Measurements from ENCODE around the gene CALHM3.

The CALHM3 gene

DNA sequence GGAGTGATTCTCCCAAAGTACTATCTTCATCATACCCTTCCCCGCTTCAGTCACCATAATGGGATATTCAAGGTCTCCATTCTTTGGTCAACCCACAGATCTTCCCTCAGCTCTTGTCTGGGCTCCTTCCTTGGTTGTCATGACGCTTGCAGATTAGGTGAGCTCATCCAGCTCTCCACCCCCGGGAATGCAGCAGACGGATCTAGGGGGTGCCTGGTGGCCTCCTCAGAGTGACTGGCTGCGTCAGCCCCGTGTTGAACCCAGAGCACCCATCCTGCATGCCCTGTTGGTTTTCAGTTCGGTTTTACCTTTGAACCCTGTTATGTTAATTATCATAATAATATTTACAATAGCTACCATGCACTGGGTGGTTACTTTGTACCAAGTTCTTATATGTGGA is 20.8 kb upstream of the CALHM3 start:
- DNase-seq (ENCODE audit: low read depth in 1 of 2, low spot score in 1 of 2): no peak
- TF ChIP-seq GABPA (IDR thresholded peaks at IDR 0.05; ENCODE audit: low read depth): no peak
- no peak for TF ChIP-seq SPI1 (IDR thresholded peaks at IDR 0.05; ENCODE audit: borderline replicate concordance, low read depth)
- no peak for TF ChIP-seq POLR2AphosphoS5 (IDR thresholded peaks at IDR 0.05; ENCODE audit: low read depth)
- no peak overlapping the region for H3K4me3 ChIP-seq (replicated peaks; ENCODE audit: insufficient read depth, low read length)
- no peak overlapping the region for H3K27ac ChIP-seq (replicated peaks)
- H3K27me3 ChIP-seq (ENCODE audit: insufficient read depth, poor library complexity, severe bottlenecking): peaks cover 21% of the 10 kb centered on the region

DNA sequence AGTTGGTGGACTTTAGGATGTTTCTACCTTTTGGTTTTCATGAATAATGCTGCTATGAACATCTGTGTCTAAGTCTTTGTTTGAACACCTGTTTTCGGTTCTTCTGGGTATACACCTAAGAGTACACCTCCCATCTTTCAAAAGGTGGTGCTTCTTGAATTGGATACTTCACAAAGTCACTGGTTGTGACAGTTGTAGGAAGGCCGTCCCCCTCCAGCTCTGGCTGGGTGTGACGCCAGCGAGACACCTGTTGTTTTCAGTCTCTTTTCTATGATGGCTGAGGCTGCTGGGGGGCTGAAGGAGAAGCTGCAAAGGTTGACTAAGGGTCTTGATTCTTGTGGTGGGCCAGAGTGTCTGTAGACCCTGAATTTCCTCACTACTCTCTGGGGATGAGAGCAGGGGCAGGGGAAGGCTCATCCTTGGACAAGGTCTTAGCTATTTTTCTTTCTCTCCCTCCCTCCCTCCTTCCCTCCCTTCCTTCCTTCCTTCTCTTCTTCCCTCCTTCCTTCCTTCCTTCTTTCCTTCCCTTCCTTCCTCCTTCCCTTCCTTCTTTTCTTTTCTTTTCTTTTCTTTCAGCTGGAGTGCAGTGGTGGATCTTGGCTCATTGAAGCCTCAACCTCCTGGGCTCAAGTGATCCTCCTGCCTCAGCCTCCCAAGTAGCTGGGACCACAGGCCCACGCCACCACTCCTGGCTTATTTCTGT is 20.0 kb upstream of the CALHM3 start:
- Histone ChIP-seq H3K4me3 (replicated peaks; ENCODE audit: insufficient read depth, low read length) (no peak overlapping the region), H3K27ac (replicated peaks) (no peak overlapping the region), H3K27me3 (ENCODE audit: insufficient read depth, poor library complexity, severe bottlenecking) (peaks cover 29% of the 10 kb centered on the region)
- TF ChIP-seq SPI1 (IDR thresholded peaks at IDR 0.05; ENCODE audit: borderline replicate concordance, low read depth): no peak
- TF ChIP-seq, protein P1, sequence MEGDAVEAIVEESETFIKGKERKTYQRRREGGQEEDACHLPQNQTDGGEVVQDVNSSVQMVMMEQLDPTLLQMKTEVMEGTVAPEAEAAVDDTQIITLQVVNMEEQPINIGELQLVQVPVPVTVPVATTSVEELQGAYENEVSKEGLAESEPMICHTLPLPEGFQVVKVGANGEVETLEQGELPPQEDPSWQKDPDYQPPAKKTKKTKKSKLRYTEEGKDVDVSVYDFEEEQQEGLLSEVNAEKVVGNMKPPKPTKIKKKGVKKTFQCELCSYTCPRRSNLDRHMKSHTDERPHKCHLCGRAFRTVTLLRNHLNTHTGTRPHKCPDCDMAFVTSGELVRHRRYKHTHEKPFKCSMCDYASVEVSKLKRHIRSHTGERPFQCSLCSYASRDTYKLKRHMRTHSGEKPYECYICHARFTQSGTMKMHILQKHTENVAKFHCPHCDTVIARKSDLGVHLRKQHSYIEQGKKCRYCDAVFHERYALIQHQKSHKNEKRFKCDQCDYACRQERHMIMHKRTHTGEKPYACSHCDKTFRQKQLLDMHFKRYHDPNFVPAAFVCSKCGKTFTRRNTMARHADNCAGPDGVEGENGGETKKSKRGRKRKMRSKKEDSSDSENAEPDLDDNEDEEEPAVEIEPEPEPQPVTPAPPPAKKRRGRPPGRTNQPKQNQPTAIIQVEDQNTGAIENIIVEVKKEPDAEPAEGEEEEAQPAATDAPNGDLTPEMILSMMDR (IDR thresholded peaks at IDR 0.05; ENCODE audit: insufficient read depth, low read length): no peak
- no peak for DNase-seq (ENCODE audit: low read depth in 1 of 2, low spot score in 1 of 2)

DNA sequence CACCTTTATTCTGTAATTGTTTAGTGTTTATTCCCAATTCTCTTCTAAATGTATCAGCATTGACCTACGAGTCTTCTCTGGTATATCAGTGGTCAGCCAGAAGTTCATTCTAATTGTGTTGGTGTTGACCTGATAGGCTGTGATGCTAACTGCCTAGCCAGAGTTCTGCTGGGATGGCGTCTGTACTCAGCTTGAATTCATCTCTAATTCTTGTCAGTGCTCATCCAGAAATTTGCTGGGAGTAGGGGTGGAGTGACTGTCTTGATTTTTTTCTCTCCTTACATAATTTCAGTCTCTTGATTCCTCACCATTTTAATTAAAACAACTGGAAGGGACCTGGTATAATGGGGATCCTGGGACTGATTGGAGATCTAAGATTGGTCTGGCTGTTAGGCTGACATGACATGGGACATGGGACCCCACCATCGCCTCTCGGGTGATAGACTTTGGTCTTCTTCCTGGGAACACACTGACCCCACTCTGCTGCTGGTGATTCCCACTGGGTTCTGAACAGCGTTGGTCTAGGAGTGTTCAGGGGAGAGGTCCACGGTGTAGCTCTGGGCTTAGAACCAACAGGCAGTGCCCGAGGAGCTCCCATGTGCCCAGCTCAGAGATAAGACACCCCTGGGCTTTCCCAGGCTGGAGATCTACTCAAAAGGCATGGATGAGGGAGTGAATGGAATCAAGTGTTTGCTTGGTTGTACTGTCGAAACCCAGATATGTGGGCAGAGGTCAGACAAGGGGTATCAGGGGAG is 18.3 kb upstream of the CALHM3 start:
- TF ChIP-seq, protein P2, sequence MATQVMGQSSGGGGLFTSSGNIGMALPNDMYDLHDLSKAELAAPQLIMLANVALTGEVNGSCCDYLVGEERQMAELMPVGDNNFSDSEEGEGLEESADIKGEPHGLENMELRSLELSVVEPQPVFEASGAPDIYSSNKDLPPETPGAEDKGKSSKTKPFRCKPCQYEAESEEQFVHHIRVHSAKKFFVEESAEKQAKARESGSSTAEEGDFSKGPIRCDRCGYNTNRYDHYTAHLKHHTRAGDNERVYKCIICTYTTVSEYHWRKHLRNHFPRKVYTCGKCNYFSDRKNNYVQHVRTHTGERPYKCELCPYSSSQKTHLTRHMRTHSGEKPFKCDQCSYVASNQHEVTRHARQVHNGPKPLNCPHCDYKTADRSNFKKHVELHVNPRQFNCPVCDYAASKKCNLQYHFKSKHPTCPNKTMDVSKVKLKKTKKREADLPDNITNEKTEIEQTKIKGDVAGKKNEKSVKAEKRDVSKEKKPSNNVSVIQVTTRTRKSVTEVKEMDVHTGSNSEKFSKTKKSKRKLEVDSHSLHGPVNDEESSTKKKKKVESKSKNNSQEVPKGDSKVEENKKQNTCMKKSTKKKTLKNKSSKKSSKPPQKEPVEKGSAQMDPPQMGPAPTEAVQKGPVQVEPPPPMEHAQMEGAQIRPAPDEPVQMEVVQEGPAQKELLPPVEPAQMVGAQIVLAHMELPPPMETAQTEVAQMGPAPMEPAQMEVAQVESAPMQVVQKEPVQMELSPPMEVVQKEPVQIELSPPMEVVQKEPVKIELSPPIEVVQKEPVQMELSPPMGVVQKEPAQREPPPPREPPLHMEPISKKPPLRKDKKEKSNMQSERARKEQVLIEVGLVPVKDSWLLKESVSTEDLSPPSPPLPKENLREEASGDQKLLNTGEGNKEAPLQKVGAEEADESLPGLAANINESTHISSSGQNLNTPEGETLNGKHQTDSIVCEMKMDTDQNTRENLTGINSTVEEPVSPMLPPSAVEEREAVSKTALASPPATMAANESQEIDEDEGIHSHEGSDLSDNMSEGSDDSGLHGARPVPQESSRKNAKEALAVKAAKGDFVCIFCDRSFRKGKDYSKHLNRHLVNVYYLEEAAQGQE (IDR thresholded peaks at IDR 0.05; ENCODE audit: insufficient replicate concordance, low read depth): no peak
- TF ChIP-seq GABPA (IDR thresholded peaks at IDR 0.05; ENCODE audit: low read depth): no peak
- TF ChIP-seq, protein P1 (IDR thresholded peaks at IDR 0.05; ENCODE audit: insufficient read depth, low read length): no peak
- TF ChIP-seq POLR2AphosphoS5 (IDR thresholded peaks at IDR 0.05; ENCODE audit: low read depth): no peak
- TF ChIP-seq SPI1 (IDR thresholded peaks at IDR 0.05; ENCODE audit: borderline replicate concordance, low read depth): no peak
- H3K27ac ChIP-seq (replicated peaks): no peak overlapping the region
- H3K27me3 ChIP-seq (ENCODE audit: insufficient read depth, poor library complexity, severe bottlenecking): peaks cover 38% of the 10 kb centered on the region
- H3K4me3 ChIP-seq (replicated peaks; ENCODE audit: insufficient read depth, low read length): no peak overlapping the region
- no peak for DNase-seq (ENCODE audit: low read depth in 1 of 2, low spot score in 1 of 2)

DNA sequence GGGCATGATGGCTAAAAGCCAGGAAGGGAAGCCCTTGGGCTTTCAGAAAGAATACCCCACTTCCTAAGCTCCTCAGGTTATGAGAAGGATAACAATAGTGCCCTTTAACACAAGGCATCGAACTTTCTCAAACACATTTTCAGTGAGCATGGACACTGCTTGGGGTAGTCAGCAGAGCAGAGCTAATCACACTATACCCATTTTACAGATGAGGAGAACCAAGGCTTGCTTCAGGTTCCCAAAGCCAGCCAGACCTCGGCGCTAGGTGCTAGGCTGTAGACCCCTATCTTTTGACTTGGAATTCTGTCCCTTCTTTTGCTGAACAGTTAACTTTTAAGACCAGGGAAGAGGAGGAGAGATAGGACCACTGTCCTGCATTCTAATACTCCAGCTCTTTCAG is 16.3 kb upstream of the CALHM3 start:
- Histone ChIP-seq H3K27ac (replicated peaks) (no peak overlapping the region), H3K4me3 (replicated peaks; ENCODE audit: insufficient read depth, low read length) (no peak overlapping the region), H3K27me3 (ENCODE audit: insufficient read depth, poor library complexity, severe bottlenecking) (peaks cover 38% of the 10 kb centered on the region)
- TF ChIP-seq POLR2AphosphoS5 (IDR thresholded peaks at IDR 0.05; ENCODE audit: low read depth) (no peak), SPI1 (IDR thresholded peaks at IDR 0.05; ENCODE audit: borderline replicate concordance, low read depth) (no peak), GABPA (IDR thresholded peaks at IDR 0.05; ENCODE audit: low read depth) (no peak)
- TF ChIP-seq, protein P1 (IDR thresholded peaks at IDR 0.05; ENCODE audit: insufficient read depth, low read length): no peak
- TF ChIP-seq, protein P2 (IDR thresholded peaks at IDR 0.05; ENCODE audit: insufficient replicate concordance, low read depth): no peak
- no peak for DNase-seq (ENCODE audit: low read depth in 1 of 2, low spot score in 1 of 2)

All from HL-60 (cell line).